ENCODE results near the gene SLAMF7. TPM values are rescaled to one million over a fixed set of nuclear protein-coding genes. Genes with fewer than 3 reads are reported as not detected.

The SLAMF7 gene
- polyA plus RNA-seq, 4 donors, result 0.18 to 0.61 (median 0.38) TPM

DNA sequence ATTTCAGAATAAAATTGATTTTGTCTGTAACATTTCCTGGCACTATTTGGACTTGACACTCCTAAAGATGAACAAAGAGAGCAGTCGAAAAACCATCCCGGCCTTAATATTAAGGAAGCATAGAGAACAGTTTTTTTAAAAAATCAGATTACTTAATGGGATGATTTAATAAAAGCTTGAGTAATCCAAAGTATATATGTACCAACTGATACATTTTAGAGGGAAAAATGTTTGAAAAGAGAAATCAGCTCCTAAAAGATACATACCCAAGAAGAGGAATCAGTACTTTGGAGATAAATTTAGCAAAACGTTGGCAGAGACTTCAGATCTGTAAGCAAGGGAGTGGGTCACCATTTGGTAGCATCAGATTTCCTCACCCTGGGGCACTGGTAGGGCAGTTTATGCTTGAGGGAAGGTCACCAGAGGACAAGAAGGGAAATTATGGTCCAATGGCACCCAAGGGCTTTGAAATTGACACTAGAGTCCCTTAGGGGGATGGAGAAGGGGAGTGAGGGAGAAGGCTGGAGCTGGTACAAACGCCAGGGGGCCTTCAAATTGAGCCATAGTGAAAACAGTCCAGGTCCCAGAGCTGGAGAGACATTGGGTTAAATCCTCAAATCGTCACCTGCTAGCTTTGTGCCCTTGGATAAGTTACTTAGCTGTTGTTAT, 5.9 kb downstream of the SLAMF7 start:
- no peak for DNase-seq (ENCODE audit: low read depth in 4 of 4, low spot score in 3 of 4)

GRCh38 chr1:160745551-160745950, 6.5 kb downstream of the SLAMF7 start:
- DNase-seq (ENCODE audit: low read depth in 4 of 4, low spot score in 3 of 4), result no peak

DNA sequence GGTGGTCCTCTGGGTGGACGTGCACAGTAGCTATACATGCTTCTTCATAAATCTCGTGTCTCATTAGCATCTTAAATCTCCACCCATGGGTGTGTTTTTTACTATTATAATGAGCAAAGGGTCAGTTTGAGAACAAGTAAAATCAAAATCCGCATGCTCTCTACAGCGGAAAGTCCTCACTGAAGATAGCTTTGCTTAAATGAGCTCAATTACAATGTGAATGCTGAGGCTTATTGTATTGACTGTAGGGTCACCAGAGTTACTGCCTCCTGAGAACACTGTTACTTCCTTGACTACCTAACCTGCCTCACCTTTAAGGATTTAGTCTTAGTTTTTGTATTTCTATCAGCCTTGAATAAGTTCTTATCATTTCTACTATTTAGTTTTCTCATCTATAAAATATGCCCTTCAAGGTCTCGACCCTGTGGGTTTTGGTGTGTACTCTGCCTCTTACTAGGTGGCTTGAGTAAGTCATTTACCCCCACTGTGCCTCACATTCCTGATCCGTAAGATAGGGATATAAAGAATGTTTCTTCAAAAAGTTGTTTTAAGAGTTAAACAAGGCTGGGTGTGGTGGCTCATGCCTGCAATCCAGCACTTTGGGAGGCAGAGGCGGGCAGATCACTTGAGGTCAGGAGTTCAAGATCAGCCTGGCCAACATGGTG, 7.9 kb downstream of the SLAMF7 start:
- DNase-seq (ENCODE audit: low read depth in 4 of 4, low spot score in 3 of 4), result no peak

- DNase-seq (ENCODE audit: low read depth in 4 of 4, low spot score in 3 of 4), result no peak
These were observed 8.7 kb downstream of the SLAMF7 start for GRCh38 chr1:160747717-160748116.

DNA sequence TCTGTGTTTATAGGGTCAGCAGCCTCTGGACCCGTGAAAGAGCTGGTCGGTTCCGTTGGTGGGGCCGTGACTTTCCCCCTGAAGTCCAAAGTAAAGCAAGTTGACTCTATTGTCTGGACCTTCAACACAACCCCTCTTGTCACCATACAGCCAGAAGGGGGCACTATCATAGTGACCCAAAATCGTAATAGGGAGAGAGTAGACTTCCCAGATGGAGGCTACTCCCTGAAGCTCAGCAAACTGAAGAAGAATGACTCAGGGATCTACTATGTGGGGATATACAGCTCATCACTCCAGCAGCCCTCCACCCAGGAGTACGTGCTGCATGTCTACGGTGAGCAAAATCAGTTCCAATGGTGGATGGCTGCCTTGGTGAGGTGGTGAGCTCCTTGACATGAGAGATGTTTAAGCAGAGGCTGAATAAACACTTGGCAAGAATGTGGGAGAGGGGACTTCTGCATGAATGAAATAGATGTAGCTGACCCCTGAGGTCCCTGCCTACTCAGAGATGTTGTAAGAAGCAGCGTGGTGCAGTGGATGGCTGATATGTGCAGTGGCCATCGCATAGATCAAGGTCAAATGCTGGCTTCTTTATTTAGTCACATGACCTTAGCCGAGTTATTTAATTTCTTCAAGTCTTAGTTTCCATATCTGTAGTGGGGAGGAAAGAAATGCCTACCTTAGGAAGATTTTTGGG, 9.3 kb downstream of the SLAMF7 start:
- no peak for DNase-seq (ENCODE audit: low read depth in 4 of 4, low spot score in 3 of 4)

GRCh38 chr1:160748878-160749269, 9.8 kb downstream of the SLAMF7 start:
- no peak for DNase-seq (ENCODE audit: low read depth in 4 of 4, low spot score in 3 of 4)

DNA sequence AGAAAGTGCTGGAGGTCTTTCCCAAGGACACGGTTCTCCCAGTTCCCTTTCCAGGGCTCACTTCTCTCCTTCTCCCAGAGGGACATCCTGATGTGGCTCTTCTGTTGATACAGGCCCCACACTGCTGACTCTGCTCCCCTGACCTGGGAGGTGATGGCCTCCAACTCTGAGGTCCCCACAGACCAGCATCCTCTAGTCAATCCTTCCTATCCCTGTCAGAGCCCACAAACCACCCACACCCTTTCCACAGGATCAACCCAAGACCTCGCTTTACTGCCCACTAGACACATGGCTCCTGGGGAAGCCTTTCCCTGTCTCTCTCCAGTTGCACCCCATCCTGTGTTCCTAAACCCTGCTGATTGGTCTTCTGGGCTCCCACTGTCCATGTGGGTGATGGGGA, 11.6 kb downstream of the SLAMF7 start:
- DNase-seq (ENCODE audit: low read depth in 4 of 4, low spot score in 3 of 4), result no peak

DNA sequence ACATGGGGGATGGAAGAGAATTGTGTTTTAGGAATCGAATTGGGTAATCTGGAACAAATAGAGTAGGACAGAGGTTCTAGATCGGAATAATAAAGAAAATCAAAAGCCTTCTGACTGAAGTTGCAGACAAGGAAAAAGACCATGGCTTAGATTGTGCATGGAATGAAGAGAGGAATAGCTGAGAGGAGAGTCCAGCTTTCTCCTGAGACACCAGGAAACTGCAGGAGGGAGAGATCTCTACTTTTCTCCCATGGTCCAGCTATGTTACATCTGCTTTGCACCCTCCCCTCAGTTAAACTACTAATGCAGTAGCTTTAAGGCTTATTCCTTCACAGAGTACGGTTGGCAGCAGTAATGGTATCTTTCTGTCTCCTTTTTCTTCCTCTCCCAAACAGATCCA, 13.4 kb downstream of the SLAMF7 start:
- no peak for DNase-seq (ENCODE audit: low read depth in 4 of 4, low spot score in 3 of 4)

DNA sequence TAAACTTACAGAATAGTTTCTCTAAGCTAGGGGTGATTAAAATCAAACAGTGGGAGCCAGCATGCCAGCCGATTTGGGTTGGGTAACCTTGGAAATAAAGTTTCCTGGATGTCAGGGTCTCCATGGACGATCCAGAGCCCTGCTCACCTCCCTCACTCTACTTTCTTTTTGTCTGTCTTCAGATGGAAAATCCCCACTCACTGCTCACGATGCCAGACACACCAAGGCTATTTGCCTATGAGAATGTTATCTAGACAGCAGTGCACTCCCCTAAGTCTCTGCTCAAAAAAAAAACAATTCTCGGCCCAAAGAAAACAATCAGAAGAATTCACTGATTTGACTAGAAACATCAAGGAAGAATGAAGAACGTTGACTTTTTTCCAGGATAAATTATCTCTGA, 13.9 kb downstream of the SLAMF7 start:
- no peak for DNase-seq (ENCODE audit: low read depth in 4 of 4, low spot score in 3 of 4)

DNA sequence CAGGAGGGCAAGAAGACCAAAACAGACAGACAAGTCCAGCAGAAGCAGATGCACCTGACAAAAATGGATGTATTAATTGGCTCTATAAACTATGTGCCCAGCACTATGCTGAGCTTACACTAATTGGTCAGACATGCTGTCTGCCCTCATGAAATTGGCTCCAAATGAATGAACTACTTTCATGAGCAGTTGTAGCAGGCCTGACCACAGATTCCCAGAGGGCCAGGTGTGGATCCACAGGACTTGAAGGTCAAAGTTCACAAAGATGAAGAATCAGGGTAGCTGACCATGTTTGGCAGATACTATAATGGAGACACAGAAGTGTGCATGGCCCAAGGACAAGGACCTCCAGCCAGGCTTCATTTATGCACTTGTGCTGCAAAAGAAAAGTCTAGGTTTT, 14.5 kb downstream of the SLAMF7 start:
- DNase-seq (ENCODE audit: low read depth in 4 of 4, low spot score in 3 of 4), result no peak

- DNase-seq (ENCODE audit: low read depth in 4 of 4, low spot score in 3 of 4), result no peak
These were observed 16.4 kb downstream of the SLAMF7 start for GRCh38 chr1:160755461-160755860.

GRCh38 chr1:160755911-160756848, 17.1 kb downstream of the SLAMF7 start:
- DNase-seq (ENCODE audit: low read depth in 4 of 4, low spot score in 3 of 4), result no peak

DNA sequence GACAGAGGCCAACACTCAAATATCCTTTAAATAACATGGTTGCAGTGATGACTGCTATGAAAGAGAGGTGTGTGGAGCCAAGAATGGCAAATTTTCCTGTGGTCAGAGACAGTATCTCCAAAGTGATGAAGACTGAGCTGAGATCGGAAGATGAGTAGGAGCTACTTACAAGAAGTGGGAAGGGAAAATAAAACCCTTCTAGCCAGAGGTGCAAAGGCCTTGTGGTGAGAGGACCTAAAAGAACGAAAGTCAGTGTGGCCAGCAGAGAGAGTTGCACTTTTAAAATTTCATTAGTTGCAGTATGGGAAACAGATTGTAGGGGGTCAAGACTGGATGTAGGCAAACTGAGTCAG, 17.8 kb downstream of the SLAMF7 start:
- DNase-seq (ENCODE audit: low read depth in 4 of 4, low spot score in 3 of 4), result no peak

DNA sequence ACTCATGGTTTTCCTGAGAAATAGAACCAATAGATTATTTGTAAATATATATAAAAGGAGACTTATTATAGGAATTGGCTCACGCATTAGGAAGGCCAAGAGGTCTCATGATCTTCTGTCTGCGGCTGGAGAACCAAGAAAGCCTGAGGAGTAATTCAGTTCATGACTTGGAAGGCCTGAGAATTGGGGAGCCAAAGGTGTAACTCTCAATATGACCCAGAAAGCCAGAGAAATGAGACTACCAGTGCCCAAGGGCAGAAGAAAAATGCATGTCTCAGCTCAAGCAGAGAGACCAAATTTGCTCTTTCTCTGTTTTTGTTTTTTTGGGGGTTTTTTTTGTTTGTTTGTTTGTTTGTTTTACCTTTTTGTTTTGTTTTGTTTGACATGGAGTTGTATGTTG, 19.5 kb downstream of the SLAMF7 start:
- no peak for DNase-seq (ENCODE audit: low read depth in 4 of 4, low spot score in 3 of 4)

DNA sequence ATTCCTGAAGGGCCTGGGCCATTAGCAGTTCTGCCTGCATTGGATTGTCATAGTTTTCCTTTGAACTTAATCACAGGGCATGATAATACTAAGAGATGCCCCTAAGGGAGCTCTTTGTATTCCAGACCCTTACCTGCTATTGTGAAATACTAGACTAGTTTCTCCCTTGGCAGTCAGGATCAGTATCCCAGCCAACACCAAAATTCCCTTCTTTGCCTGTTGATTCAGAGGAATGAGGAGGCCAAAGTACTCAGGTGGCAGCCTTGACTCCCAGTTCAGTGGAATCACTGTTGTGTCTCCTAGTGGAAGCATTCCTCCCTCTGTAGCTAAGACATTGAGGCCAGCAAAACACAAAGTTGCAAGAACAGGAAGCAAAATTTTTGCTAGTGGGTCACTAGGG, 20.7 kb downstream of the SLAMF7 start:
- DNase-seq (ENCODE audit: low read depth in 4 of 4, low spot score in 3 of 4), result no peak

DNA sequence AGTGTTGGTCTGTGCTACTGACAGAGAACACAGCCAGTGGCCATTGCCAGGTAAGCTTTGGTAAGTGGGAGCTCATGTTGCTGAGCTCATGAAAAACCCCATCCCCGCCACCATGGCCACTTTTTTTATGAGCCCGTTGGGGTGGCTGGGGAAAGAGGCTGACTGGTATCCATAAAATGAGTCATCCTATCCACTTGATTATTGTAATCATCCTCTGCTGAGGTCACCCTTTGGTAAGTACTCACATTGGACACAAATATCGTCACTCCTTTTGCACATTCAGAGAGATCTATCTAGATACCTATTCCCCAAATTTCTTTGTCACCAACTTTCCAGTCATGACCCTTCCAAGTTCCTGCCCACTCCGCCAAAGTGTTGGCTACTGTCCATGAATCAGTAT, 22.0 kb downstream of the SLAMF7 start:
- no peak for DNase-seq (ENCODE audit: low read depth in 4 of 4, low spot score in 3 of 4)

- DNase-seq (ENCODE audit: low read depth in 4 of 4, low spot score in 3 of 4), result no peak
These were observed 22.8 kb downstream of the SLAMF7 start for GRCh38 chr1:160761886-160762285.

- DNase-seq (ENCODE audit: low read depth in 4 of 4, low spot score in 3 of 4), result no peak
These were observed 24.9 kb downstream of the SLAMF7 start for GRCh38 chr1:160763993-160764392.

DNA sequence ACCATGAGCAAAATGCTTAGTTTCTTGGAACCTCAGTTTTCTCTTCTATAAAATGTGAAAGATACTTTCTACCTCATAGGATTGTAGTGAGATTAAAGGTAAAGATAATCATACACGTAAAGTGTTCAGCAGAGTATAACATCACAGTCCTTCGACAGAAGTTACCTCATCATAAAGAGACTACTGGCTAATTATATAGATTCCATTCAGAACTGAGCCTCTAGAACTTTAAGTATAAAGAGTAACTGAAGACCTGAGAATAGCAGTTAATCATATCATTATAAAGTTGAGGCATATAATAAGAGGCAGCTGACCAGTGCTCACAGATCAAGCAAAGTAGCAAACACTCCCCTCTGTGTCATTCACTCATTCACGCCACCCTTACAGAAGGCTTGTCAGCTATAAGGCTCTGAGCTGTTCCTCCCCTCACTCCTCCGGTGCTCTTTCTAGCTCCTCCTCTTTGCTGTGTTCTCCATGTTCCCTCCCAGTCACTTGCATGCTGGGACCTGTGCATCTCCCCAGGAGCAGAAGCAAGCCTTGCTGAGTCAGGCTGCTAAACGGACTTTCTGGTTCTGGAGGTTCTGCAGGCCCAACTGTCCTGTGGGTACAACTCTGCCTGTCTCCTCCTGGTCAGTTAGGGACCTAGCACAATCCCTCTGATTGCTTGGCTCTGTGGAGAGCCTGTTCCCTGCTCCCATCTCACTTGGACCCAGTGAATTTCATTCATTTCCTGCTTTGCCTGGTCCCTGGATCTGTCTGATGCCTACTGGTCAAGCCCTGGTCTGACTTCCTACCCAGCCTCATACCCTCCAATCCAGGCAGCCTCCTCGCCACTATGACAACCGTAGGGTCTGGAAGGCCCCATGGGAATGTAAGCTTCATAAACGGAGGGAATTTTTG, 28.6 kb downstream of the SLAMF7 start:
- no peak for DNase-seq (ENCODE audit: low read depth in 4 of 4, low spot score in 3 of 4)

DNA sequence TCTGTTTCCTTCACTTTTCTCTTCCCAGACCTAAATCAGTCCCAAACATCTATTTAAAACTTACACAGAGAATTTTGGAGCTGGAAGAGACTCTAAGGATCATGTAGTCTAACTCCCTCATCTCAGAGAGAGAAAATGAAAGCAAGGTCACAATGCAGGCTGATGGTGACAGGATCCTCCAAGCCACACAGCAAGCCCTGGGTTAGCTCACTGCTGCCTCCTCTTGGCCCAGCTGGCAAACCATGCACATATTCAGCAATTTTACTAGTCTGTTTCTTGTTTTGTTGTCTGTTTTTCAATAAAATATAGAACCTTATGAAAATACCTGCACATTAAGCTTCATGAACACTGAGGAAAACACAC, 29.2 kb downstream of the SLAMF7 start:
- no peak for DNase-seq (ENCODE audit: low read depth in 4 of 4, low spot score in 3 of 4)

All from right renal pelvis (tissue), 4 donors.